GM12878 (cell line): ENCODE measurements around the gene BANP. TPM values are rescaled to one million over a fixed set of nuclear protein-coding genes. Genes with fewer than 3 reads are reported as not detected.
A peak's percentile ranks its signal among the peaks of the same experiment; 100 is the strongest.
"Not testable (repeated sequence)": the region's sequence is repeated elsewhere in the genome, so short reads cannot be mapped to it uniquely, and the experiment has no call there.

Experiments
- ATAC-seq: fragments of 200-7000 bp; cut with Tn5 transposase; 3 replicates; pipeline ENCODE4 v1.9.1; 2020; ENCODE audit warnings: mild to moderate bottlenecking, moderate library complexity
- BruUV-seq: library from RNA; stranded (reverse); fragments of 400-500 nt; replicated peaks from 2 replicates; lab custom pipeline; 2021; lab: Mats Ljungman, UMichigan
- CTCF ChIA-PET: fragments of 300-600 bp; sonication (Branson Sonifier 250); formaldehyde crosslinking; extraction: SDS; loops from one replicate; lab custom pipeline; 2021; ENCODE audit warnings: inconsistent platforms; lab: Yijun Ruan, JAX
- POLR2A ChIA-PET: fragments of 350-600 bp; formaldehyde crosslinking; extraction: SDS; loops from one replicate; lab custom pipeline; 2021; ENCODE audit warnings: inconsistent platforms; lab: Charles Lee
- RAD21 ChIA-PET: fragments of 300-600 bp; sonication (Branson Sonifier 250); formaldehyde crosslinking; loops from one replicate; lab custom pipeline; 2023; ENCODE audit warnings: antibody characterized with exemption; ENCODE audit not compliant: unreplicated experiment; lab: Charles Lee
- SMC1A ChIA-PET: fragments of 300-600 bp; sonication (Branson Sonifier 250); formaldehyde crosslinking; loops from one replicate; lab custom pipeline; 2023; ENCODE audit not compliant: unreplicated experiment, uncharacterized antibody; lab: Charles Lee
- DNase-seq: peaks from one replicate; pipeline ENCODE4 v3.0.0-alpha.2; 2011; ENCODE audit warnings: low read depth, low spot score
- FAIRE-seq: peaks from 3 replicates; lab custom pipeline; 2011; peaks lifted over from hg19 to GRCh38; lab: Jason Lieb, UNC
- H2AFZ ChIP-seq: 2 replicates; pipeline ENCODE4 v1.6.0; 2011; ENCODE audit warnings: low read depth, low read length, control low read depth; ENCODE audit not compliant: control insufficient read depth
- H3K27ac ChIP-seq: 2 replicates; pipeline ENCODE4 v1.5.1; 2011; ENCODE audit warnings: control low read depth; ENCODE audit not compliant: control insufficient read depth, insufficient read depth
- H3K27me3 ChIP-seq, 2 experiments: replicated peaks in 1 of 2; 2 replicates each; pipeline versions ENCODE4 v1.6.0 to v1.6.1; 2011; ENCODE audit warnings: low read length in 1 of 2; ENCODE audit not compliant: control insufficient read depth in 2 of 2, insufficient read depth in 2 of 2
- H3K36me3 ChIP-seq, 2 experiments: 2 replicates each; pipeline ENCODE4 v1.5.1; 2011; ENCODE audit warnings: low read length in 1 of 2; ENCODE audit not compliant: control insufficient read depth in 2 of 2, insufficient read depth in 2 of 2
- H3K4me1 ChIP-seq: 2 replicates; pipeline ENCODE4 v1.6.1; 2011; ENCODE audit warnings: mild to moderate bottlenecking, low read length, moderate library complexity, mixed read lengths; ENCODE audit not compliant: control insufficient read depth, insufficient read depth
- H3K4me2 ChIP-seq: 2 replicates; pipeline ENCODE4 v1.6.0; 2011; ENCODE audit warnings: control low read depth; ENCODE audit not compliant: control insufficient read depth, insufficient read depth
- H3K4me3 ChIP-seq: fragments of 200-600 bp; sonication (generic); 2 replicates; pipeline ENCODE4 v1.5.1; 2016
- H3K79me2 ChIP-seq: 2 replicates; pipeline ENCODE4 v1.6.0; 2011; ENCODE audit warnings: low read length; ENCODE audit not compliant: control insufficient read depth, insufficient read depth
- H3K9ac ChIP-seq: 2 replicates; pipeline ENCODE4 v1.8.0; 2011; ENCODE audit warnings: low read length, control low read depth, mixed read lengths; ENCODE audit not compliant: control insufficient read depth, insufficient read depth
- H3K9me3 ChIP-seq: replicated peaks from 3 replicates; pipeline ENCODE4 v1.5.1; 2011; ENCODE audit warnings: mild to moderate bottlenecking, low read length; ENCODE audit not compliant: control insufficient read depth, insufficient read depth
- H4K20me1 ChIP-seq: 2 replicates; pipeline ENCODE4 v1.6.0; 2011; ENCODE audit not compliant: control insufficient read depth, insufficient read depth
- RAD21 ChIP-seq: IDR thresholded peaks from 2 replicates; pipeline ENCODE4 v1.6.1; 2011; ENCODE audit warnings: mild to moderate bottlenecking, low read depth, low read length, moderate library complexity; ENCODE audit not compliant: insufficient read depth
- WGBS: methylation state at CpG from one replicate; pipeline ENCODE4 v1.1.6; 2016; ENCODE audit warnings: low lambda C conversion rate; ENCODE audit not compliant: insufficient replicate concordance, insufficient coverage; ENCODE audit errors: missing lambda C conversion rate; 5-methylcytosine and 5-hydroxymethylcytosine counted together
- in situ Hi-C: fragments of 300-500 bp; cut with MboI; formaldehyde crosslinking; loops from 9 replicates; pipeline ENCODE4 v1.14.3; 2018; ENCODE audit warnings: mixed read lengths
- intact Hi-C: fragments of 100-400 bp; cut with micrococcal nuclease; formaldehyde crosslinking; loops from one replicate; pipeline ENCODE4 v1.14.2; 2022; ENCODE audit not compliant: unreplicated experiment
- polyA plus RNA-seq, 11 experiments: library from polyadenylated mRNA; depleted of rRNA in 4 of 11; unstranded in 6 of 11; stranded (reverse) in 5 of 11; fragments of >200 nt; fragmentation: Nextera tagmentation in 4 of 11; fragmentation: Illumina TruSeq in 1 of 11; extraction: Ambion mirVana in 4 of 11; extraction: Trizol in 1 of 11; gene quantifications; 1 replicate in 1 of 11; 2 replicates in 10 of 11; pipeline versions ENCODE4 v1.2.1 to v1.2.3, GENCODE V29; 2011 to 2016; ENCODE audit warnings: inconsistent platforms in 2 of 11, missing spikeins in 2 of 11, low read depth in 1 of 11
- total RNA-seq, 4 experiments: library from RNA; depleted of rRNA in 3 of 4; stranded (reverse); fragments of >200 nt in 3 of 4; fragmentation: Illumina TruSeq in 1 of 4; extraction: Trizol in 1 of 4; gene quantifications; 2 replicates each; pipeline versions ENCODE4 v1.2.1 to v1.2.3, GENCODE V29; 2013 to 2021

The BANP gene
- total and polyA plus RNA-seq, 10 of the 15 experiments (the other 5 are each of a cell fraction or from before 2014, with no cell fraction given), result 3.9 to 21.9 (median 12.2) TPM

GRCh38 chr16:87986361-87986849, 35.2 kb downstream of the BANP start:
- DNase-seq, H3K4me2 ChIP-seq, POLR2A ChIA-PET, H3K27ac ChIP-seq, intact Hi-C loops, H3K4me1 ChIP-seq, RAD21 ChIA-PET, H4K20me1 ChIP-seq, FAIRE-seq, H2AFZ ChIP-seq, H3K4me3 ChIP-seq, CTCF ChIA-PET, in situ Hi-C loops, H3K9ac ChIP-seq, BruUV-seq, H3K79me2 ChIP-seq, H3K9me3 ChIP-seq, SMC1A ChIA-PET, H3K27me3 ChIP-seq, H3K36me3 ChIP-seq: not testable (repeated sequence)
- TF ChIP-seq RAD21, result 0 out of 2 replicates have a peak, but pooled peaks have one; percentile 5
- ATAC-seq, result peak; percentile 73
- 88% methylated on average over 5 of the region's 5 CpGs for WGBS

DNA sequence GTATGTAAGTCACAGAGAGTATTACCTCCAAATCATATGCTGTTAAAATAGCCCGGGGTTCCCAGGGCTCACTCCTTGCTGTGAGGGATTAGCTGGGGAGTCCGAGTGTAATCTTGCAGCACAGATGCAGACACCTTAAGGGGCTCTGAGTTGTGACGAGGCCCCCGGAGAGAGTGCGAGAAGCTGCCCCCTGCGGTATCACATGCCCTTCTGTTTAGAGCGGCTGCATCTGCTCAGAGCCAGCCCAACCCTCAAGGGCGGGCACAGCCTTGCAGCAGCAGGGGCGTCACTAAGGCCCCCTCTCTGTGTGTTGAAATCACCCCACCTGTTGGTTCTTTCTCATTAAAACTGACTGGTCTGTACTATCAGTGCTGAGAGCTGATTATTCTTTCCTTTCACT, 37.4 kb downstream of the BANP start:
- H3K4me2 ChIP-seq, H3K36me3 ChIP-seq, intact Hi-C loops, H4K20me1 ChIP-seq, SMC1A ChIA-PET, H3K27me3 ChIP-seq, FAIRE-seq, RAD21 ChIA-PET, H3K79me2 ChIP-seq, H3K9me3 ChIP-seq, H3K27ac ChIP-seq, H3K4me3 ChIP-seq, H3K4me1 ChIP-seq, H2AFZ ChIP-seq, CTCF ChIA-PET, H3K9ac ChIP-seq, ATAC-seq, in situ Hi-C loops, DNase-seq, POLR2A ChIA-PET, BruUV-seq: not testable (repeated sequence)
- WGBS, result 96% methylated on average over 9 of the region's 9 CpGs

- CTCF ChIA-PET, H3K4me3 ChIP-seq, BruUV-seq, DNase-seq, in situ Hi-C loops, H4K20me1 ChIP-seq, RAD21 ChIA-PET, H3K79me2 ChIP-seq, H2AFZ ChIP-seq, H3K4me2 ChIP-seq, H3K27me3 ChIP-seq, FAIRE-seq, H3K9ac ChIP-seq, intact Hi-C loops, H3K27ac ChIP-seq, H3K4me1 ChIP-seq, ATAC-seq, SMC1A ChIA-PET, POLR2A ChIA-PET, H3K36me3 ChIP-seq, H3K9me3 ChIP-seq: not testable (repeated sequence)
- WGBS, result 79% methylated on average over 4 of the region's 4 CpGs
Measured at GRCh38 chr16:87990254-87990653, 39.0 kb downstream of the BANP start.

DNA sequence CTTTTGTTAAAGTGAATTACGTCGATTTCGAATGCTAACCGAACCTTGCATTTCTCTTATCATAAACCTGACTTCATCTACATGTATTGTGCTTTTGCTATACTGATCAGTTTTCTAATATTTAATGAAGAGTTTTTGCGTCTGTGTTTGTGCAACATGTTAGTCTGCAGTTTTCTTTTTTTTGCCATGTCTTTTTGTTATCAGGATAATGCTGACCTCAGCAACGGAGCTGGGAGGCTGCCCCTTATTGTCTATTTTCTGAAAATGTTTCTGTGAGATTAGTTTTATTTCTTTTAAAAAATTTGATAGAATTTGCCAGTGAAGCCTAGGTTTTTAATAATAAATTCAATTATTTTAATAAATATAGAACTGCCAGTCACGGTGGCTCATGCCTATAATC, 40.9 kb downstream of the BANP start:
- intact Hi-C loops, in situ Hi-C loops, H2AFZ ChIP-seq, CTCF ChIA-PET, FAIRE-seq, BruUV-seq, H4K20me1 ChIP-seq, ATAC-seq, H3K36me3 ChIP-seq, H3K27ac ChIP-seq, DNase-seq, POLR2A ChIA-PET, H3K4me2 ChIP-seq, H3K79me2 ChIP-seq, H3K9me3 ChIP-seq, RAD21 ChIA-PET, H3K27me3 ChIP-seq, H3K4me3 ChIP-seq, H3K9ac ChIP-seq, H3K4me1 ChIP-seq, SMC1A ChIA-PET: not testable (repeated sequence)
- 93% methylated on average over 7 of the region's 7 CpGs for WGBS
